Activated CD8-positive, alpha-beta T cell treated with anti-CD3 and anti-CD28 coated beads for 36 hours (primary cell): ENCODE data around the gene TRPM8. TPM values are rescaled to one million over a fixed set of nuclear protein-coding genes. Genes with fewer than 3 reads are reported as not detected.
A peak's percentile ranks its signal among the peaks of the same experiment; 100 is the strongest.

Experiments
- ATAC-seq: fragments of 200-7000 bp; cut with Tn5 transposase; one replicate; pipeline ENCODE4 v1.10.0; 2021; ENCODE audit warnings: mild to moderate bottlenecking, moderate library complexity
- CTCF ChIA-PET: fragments of 350-600 bp; sonication (Branson Sonifier 250); formaldehyde crosslinking; loops from one replicate; lab custom pipeline; 2021; ENCODE audit warnings: antibody characterized with exemption; lab: Charles Lee
- POLR2A ChIA-PET: fragments of 350-600 bp; sonication (Branson Sonifier 250); formaldehyde crosslinking; loops from one replicate; lab custom pipeline; 2021; ENCODE audit warnings: antibody characterized with exemption; lab: Charles Lee
- DNase-seq: peaks from one replicate; pipeline ENCODE4 v3.0.0-alpha.2; 2020
- H3K27ac Mint-ChIP-seq: one replicate; pipeline ENCODE4 v1.8.0; 2021; ENCODE audit warnings: mild to moderate bottlenecking, mixed read lengths
- H3K27me3 Mint-ChIP-seq: one replicate; pipeline ENCODE4 v1.8.0; 2021; ENCODE audit warnings: mixed read lengths
- H3K36me3 Mint-ChIP-seq: one replicate; pipeline ENCODE4 v1.8.0; 2021; ENCODE audit warnings: low read depth, mixed read lengths
- H3K4me1 Mint-ChIP-seq: one replicate; pipeline ENCODE4 v1.8.0; 2021; ENCODE audit warnings: low read depth, mixed read lengths
- H3K4me3 Mint-ChIP-seq: one replicate; pipeline ENCODE4 v1.8.0; 2021; ENCODE audit warnings: mild to moderate bottlenecking, moderate library complexity, mixed read lengths
- H3K9me3 Mint-ChIP-seq: one replicate; pipeline ENCODE4 v1.8.0; 2021; ENCODE audit warnings: mixed read lengths
- intact Hi-C: fragments of 100-400 bp; cut with micrococcal nuclease; formaldehyde crosslinking; loops from one replicate; pipeline ENCODE4 v1.10.0; 2022
- total RNA-seq, 2 experiments: library from RNA; stranded (reverse); gene quantifications; one replicate each; pipeline ENCODE4 v1.2.3, GENCODE V29; 2021
- TF ChIP-seq, protein P1 (sequence below): fragments of 200-600 bp; IDR thresholded peaks from one replicate; pipeline ENCODE4 v1.8.0; 2022; ENCODE audit warnings: antibody characterized with exemption, mild to moderate bottlenecking

The TRPM8 gene
- total RNA-seq, 2 experiments from 2014 or later, result not detected

DNA sequence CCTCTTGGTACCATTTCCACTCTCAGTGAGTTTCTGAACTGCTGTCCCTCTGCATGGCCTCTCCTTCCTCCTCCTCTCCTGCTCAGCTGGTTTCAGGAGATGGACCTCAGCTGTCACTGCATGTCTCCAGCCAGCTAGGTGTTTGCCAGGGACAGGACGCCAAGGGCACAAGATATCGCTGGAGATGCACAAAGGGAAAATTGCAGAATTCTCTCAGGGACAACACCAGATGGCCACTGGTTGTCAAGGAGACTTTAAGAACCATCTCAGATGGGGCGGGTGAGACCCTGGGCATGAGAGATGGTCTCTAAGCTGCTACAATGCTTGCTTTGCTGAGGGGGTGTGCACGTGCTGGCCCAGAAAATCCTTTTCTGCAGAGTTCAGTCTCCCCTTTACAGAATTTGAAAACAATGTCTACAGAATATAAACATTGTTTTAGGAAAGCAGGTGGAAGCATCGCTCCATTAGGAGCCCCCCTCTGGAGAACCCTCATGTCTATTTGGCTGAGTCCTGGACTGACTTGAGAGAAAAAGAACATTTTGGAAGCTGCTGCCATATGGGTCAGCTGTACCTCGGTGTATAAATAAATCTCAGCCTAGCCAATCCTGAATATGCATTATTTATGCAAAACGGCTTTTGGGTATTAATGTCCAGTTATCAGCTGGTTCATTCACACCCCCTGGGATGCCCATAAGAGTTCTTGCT is 75.5 kb downstream of the TRPM8 start:
- peaks cover 68% of the 10 kb centered on the region for H3K4me1 Mint-ChIP-seq

DNA sequence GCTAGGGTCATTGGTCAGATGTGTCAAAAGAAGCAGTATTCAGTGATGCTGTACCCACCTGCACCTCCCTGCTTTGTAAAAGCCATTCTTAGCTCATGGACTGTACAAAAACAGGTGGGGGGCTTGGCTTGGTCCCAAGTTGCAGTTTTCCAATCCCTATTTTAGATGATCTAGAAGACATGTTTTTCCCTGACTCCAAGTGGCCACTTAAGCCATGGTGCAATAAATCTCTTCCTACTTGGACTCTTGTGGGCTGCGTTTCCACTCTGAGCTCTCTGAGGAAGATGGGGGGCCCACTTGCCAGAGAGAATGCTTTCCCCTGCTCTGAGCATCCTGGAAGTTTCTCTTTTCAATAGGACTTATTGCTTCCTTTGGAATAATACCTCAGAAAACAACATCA is 76.3 kb downstream of the TRPM8 start:
- Mint-ChIP-seq H3K4me3 (no peak overlapping the region), H3K36me3 (peaks cover 3% of the 10 kb centered on the region), H3K4me1 (peaks cover 64% of the 10 kb centered on the region), H3K9me3 (peaks cover 3% of the 10 kb centered on the region), H3K27ac (no peak overlapping the region), H3K27me3 (no peaks in the 10 kb centered on the region)
- intact Hi-C loops, result no loop called here
- POLR2A ChIA-PET, result no interaction called here
- TF ChIP-seq, protein P1, sequence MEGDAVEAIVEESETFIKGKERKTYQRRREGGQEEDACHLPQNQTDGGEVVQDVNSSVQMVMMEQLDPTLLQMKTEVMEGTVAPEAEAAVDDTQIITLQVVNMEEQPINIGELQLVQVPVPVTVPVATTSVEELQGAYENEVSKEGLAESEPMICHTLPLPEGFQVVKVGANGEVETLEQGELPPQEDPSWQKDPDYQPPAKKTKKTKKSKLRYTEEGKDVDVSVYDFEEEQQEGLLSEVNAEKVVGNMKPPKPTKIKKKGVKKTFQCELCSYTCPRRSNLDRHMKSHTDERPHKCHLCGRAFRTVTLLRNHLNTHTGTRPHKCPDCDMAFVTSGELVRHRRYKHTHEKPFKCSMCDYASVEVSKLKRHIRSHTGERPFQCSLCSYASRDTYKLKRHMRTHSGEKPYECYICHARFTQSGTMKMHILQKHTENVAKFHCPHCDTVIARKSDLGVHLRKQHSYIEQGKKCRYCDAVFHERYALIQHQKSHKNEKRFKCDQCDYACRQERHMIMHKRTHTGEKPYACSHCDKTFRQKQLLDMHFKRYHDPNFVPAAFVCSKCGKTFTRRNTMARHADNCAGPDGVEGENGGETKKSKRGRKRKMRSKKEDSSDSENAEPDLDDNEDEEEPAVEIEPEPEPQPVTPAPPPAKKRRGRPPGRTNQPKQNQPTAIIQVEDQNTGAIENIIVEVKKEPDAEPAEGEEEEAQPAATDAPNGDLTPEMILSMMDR, result no peak
- ATAC-seq, result no peak
- no peak for DNase-seq
- CTCF ChIA-PET, result no interaction called here

More for the DNA sequence above, 75.5 kb downstream of the TRPM8 start:
- no peaks in the 10 kb centered on the region for H3K27me3 Mint-ChIP-seq
- POLR2A ChIA-PET, result no interaction called here
- H3K4me3 Mint-ChIP-seq, result no peak overlapping the region
- intact Hi-C loops, result no loop called here
- H3K9me3 Mint-ChIP-seq, result peaks cover 11% of the 10 kb centered on the region
- ATAC-seq, result no peak
- peaks cover 9% of the 10 kb centered on the region for H3K36me3 Mint-ChIP-seq
- no peak overlapping the region for H3K27ac Mint-ChIP-seq
- TF ChIP-seq, protein P1, result no peak
- DNase-seq, result no peak
- CTCF ChIA-PET, result no interaction called here

DNA sequence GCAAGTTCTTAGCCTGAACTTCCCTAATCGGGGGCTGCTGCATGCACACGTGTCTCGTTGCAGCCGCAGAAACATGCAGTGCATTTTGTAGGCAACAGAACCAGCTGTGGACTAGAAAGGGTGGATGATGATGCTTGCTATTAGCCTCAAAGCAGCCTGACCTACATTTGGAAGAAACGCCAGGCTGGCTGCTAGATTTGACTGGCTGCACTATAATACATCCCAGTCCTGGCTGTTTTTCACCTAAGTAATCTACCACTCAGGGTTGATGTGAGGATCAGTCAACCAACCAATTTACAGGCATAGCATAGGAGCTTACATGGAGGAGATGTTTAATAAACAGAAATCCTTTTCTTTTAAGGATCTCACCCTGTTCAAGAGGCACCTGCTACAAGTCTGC is 77.0 kb downstream of the TRPM8 start:
- Mint-ChIP-seq H3K27ac (no peak overlapping the region), H3K36me3 (no peaks in the 10 kb centered on the region), H3K27me3 (no peaks in the 10 kb centered on the region), H3K9me3 (no peaks in the 10 kb centered on the region), H3K4me3 (no peak overlapping the region), H3K4me1 (peaks cover 57% of the 10 kb centered on the region)
- intact Hi-C loops, result no loop called here
- DNase-seq (no peak), ATAC-seq (no peak)
- CTCF ChIA-PET, result no interaction called here
- TF ChIP-seq, protein P1, result no peak
- POLR2A ChIA-PET, result no interaction called here

DNA sequence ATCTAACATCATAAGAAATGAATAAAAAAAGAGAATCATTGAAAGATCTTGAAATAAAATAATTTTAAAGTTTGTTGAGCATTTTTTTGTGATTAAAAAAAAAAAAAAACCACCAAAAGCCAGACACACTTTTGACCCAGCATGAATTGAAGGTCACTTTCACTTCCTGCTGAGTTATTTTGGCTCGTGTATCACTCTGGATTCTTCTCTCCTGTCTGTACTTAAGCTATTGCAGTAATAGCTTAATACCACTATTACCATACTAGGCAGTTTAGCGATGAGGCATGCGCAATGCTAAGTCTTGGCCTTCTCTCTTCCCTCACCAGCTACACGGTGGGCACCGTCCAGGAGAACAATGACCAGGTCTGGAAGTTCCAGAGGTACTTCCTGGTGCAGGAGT is 78.8 kb downstream of the TRPM8 start:
- TF ChIP-seq, protein P1, result no peak
- no peak overlapping the region for H3K4me3 Mint-ChIP-seq
- no peak for DNase-seq
- peaks cover 53% of the 10 kb centered on the region for H3K4me1 Mint-ChIP-seq
- H3K36me3 Mint-ChIP-seq, result no peaks in the 10 kb centered on the region
- CTCF ChIA-PET, result interaction anchor here (1.4 kb wide), 1 partner anchor 140 kb away, joined by 4 read pairs; no protein-coding TSS in a partner anchor
- intact Hi-C loops, result no loop called here
- ATAC-seq, result peak; percentile 53
- no peaks in the 10 kb centered on the region for H3K27me3 Mint-ChIP-seq
- H3K27ac Mint-ChIP-seq, result no peak overlapping the region
- POLR2A ChIA-PET, result no interaction called here
- H3K9me3 Mint-ChIP-seq, result no peaks in the 10 kb centered on the region

DNA sequence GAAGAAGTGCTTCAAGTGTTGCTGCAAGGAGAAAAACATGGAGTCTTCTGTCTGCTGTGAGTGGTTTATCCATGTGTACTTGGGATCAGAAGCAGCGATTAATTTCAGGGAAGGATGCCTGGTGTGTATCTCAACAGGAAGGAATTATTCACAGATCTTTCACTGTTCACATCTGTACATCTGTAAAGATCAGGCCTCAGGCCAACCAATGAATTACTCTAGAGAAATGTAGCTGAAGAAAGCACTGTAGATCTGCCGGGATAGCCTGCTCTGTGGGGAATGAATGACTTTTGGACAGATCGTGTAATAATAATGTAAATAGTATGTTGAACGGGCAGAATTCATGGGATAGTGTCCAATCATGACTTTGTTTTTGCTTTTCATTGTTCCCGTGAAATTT is 79.3 kb downstream of the TRPM8 start:
- POLR2A ChIA-PET, result no interaction called here
- Mint-ChIP-seq H3K36me3 (no peaks in the 10 kb centered on the region), H3K4me1 (peaks cover 53% of the 10 kb centered on the region), H3K27ac (no peak overlapping the region), H3K4me3 (no peak overlapping the region), H3K9me3 (no peaks in the 10 kb centered on the region), H3K27me3 (no peaks in the 10 kb centered on the region)
- no peak for DNase-seq
- CTCF ChIA-PET, result no interaction called here
- TF ChIP-seq, protein P1, result no peak
- ATAC-seq, result no peak
- intact Hi-C loops, result no loop called here
